ENCODE data around the gene FSTL4.

Gene FSTL4

DNA sequence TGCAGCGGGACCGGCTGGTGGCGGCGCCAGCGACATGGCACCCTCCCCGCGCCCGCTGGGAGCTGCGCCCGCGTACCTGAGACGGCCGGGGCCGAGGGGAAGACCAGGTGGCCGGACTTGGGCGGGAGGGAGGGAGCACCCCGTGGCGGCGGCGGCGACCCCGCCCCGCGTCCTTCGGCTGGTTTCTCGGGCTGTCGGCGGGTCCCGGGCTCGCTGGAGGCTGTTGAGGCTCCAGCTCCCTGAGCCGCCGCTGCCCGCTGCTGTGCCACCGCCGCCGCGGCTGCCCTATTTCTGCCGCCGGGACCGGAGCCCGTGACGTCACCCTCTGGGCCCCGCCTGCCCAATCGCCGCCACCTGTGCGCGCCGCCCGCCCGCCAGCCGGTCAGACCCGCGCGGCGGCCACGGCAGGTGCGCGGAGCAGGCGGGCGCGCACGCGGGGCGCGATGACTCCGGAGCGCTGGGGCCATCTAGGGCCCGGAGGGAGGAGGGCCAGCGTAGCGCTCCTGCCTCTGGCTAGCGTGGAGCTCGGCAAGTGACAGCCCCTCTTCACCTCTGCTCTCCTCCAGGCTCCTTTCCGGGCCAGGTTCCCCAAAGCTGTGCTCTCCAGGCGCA is at the start of gene FSTL4:
FSTL4 (minus strand) TSS at position 293 of the 612 bp plus-strand sequence.
- no peaks in the 10 kb centered on the region for H3K9me3 Mint-ChIP-seq
- H3K4me3 Mint-ChIP-seq: peak within 1 kb of the TSS; percentile 62
- ATAC-seq (peak; percentile 52), DNase-seq (ENCODE audit: low spot score in 2 of 2) (peak in 1 of 2 donors; percentile 7)
- H3K27ac Mint-ChIP-seq: no peak within 1 kb of the TSS
- H3K4me1 Mint-ChIP-seq: peaks cover 9% of the 10 kb centered on the region
- no peaks in the 10 kb centered on the region for H3K36me3 Mint-ChIP-seq

DNA sequence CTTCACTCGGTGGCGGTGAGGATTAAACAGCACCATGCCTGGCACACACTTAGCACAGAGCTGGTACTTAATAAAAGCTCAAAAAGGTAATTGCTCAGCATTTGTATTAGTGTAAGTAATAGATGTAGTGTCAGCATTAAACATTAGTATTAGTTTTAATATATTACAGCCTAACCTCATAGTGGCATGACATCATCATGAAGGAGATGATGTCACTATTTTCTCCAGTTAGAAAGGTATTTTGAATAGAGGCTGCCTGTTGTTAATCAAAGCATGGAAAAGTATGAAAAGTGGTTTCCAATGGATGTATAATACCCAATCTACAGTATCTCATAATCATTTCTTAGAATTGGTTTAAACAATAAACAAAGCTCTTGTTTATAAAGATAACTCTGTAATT is 49.0 kb upstream of the FSTL4 start:
- Mint-ChIP-seq H3K4me1 (no peaks in the 10 kb centered on the region), H3K36me3 (no peaks in the 10 kb centered on the region), H3K27ac (no peak overlapping the region), H3K4me3 (no peak overlapping the region), H3K9me3 (no peaks in the 10 kb centered on the region)
- DNase-seq (ENCODE audit: low spot score in 2 of 2): no peak
- no peak for ATAC-seq

DNA sequence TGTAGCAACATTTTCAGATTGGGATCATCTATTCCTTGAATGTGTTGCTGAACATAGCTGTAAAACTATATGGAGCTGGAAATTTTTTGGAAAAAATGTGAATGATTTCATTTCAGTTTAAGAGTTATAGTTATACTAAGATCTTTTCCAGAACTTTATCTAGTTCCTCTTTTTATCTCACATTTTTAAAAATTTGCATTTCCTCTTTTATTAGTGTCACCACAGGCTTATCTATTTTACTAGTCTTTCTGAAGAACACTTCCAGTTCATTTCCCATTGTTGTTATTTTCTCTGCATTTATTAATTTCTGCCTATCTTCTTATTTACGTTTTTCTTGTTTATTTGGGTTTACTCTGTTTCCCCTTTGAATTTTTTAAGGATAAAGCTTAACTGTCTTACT is 46.0 kb upstream of the FSTL4 start:
- no peak overlapping the region for H3K4me3 Mint-ChIP-seq
- no peaks in the 10 kb centered on the region for H3K36me3 Mint-ChIP-seq
- DNase-seq (ENCODE audit: low spot score in 2 of 2) (no peak), ATAC-seq (no peak)
- H3K27ac Mint-ChIP-seq: no peak overlapping the region
- H3K4me1 Mint-ChIP-seq: no peaks in the 10 kb centered on the region
- H3K9me3 Mint-ChIP-seq: no peaks in the 10 kb centered on the region

DNA sequence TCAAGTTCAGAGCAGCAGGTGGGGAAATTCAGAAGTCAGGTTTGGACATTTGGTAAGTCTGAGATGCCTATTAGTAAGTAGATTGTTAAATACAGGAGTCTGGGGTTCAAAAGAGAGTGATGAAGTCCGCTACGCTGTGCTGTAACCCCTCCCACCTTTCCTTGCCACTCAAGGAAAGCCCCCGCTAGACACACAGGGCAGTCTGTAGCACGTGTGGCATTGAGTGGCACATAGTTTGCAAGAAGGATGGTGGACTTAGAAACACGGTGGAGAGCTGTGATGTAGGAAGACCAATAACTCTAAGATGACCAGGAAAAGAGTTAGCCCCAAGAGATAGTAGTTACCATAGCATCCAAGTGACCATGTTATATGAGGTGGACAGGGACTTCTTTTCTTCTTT is 44.7 kb upstream of the FSTL4 start:
- peak in 1 of 2 donors; percentile 22 for DNase-seq (ENCODE audit: low spot score in 2 of 2)
- H3K36me3 Mint-ChIP-seq: no peaks in the 10 kb centered on the region
- H3K4me1 Mint-ChIP-seq: no peaks in the 10 kb centered on the region
- H3K4me3 Mint-ChIP-seq: no peak overlapping the region
- H3K9me3 Mint-ChIP-seq: no peaks in the 10 kb centered on the region
- ATAC-seq: no peak
- H3K27ac Mint-ChIP-seq: no peak overlapping the region

DNA sequence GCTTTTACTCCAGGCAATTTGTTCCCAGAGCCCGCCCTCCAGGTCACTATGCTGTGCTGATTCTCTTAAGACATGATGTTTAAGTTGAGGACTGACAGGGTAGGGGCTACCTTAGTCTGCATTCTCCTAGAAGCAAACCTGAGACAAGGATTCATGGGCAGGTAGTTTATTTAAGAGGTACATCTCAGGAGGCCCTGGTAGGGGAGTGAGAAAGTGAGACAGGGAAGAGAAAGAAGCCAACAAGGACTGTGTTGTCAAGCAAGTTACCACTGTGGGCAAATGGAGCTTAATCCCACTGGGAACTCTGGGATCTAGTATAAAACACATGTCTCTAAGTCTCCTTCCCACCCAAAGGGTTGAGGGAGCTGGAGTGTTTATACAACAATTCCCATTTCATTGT is 43.6 kb upstream of the FSTL4 start:
- no peak overlapping the region for H3K27ac Mint-ChIP-seq
- peak in 1 of 2 donors; percentile 10 for DNase-seq (ENCODE audit: low spot score in 2 of 2)
- no peaks in the 10 kb centered on the region for H3K4me1 Mint-ChIP-seq
- no peaks in the 10 kb centered on the region for H3K36me3 Mint-ChIP-seq
- no peaks in the 10 kb centered on the region for H3K9me3 Mint-ChIP-seq
- no peak overlapping the region for H3K4me3 Mint-ChIP-seq
- ATAC-seq: no peak

DNA sequence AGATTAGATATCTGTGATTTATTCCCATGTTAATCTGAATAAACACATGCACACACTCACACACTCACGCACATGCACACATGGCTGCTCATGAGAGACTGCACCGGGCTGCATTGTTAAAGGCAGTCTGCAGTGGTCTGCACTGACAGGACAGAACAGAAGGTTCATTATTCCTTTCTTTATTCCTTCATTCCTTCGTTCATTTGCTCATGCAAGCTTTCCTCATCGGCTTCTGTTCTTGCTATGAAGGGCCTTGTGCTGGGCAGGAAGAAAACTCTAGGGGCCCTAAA is 41.4 kb upstream of the FSTL4 start:
- Mint-ChIP-seq H3K36me3 (no peaks in the 10 kb centered on the region), H3K4me3 (no peak overlapping the region), H3K9me3 (no peaks in the 10 kb centered on the region), H3K27ac (no peak overlapping the region), H3K4me1 (no peaks in the 10 kb centered on the region)
- ATAC-seq (no peak), DNase-seq (ENCODE audit: low spot score in 2 of 2) (no peak)

DNA sequence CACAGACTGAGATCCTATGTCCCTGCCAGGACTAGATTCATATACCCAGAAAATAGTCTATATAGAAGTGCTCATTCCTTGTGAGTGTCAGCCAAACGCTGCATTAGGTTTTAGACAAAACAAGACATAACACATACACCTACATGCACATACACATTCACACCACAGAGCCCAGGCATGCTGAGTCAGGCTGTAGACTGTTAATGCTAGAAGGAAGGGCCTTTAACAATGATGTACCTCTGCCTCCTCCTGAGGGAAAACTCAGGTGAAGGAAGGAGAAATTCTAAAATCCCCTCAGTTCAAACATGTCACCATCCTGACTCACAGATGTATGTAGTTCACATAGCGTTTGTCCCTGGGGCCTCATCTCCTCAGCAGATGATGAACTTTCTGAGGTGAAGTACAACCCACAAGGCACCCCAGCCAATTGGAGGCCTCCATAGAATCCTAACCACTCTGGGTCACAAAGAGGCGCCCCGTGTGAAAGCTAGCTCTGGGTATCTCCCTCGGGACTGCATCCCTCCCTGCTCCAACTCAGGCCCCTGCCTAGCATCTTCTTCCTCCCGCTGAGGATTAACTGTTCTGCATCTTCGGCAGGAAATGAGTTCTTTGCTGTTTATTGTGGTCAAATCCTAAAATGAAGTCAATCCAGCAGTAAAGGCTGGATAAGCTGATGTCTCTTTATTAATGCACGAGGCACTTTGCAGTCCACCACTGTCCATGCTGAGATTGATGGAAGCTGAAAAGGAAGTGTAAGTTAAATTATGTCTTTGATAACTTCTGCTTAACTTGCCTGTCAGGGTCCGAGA is 40.8 kb upstream of the FSTL4 start:
- no peak overlapping the region for H3K4me3 Mint-ChIP-seq
- H3K36me3 Mint-ChIP-seq: no peaks in the 10 kb centered on the region
- no peaks in the 10 kb centered on the region for H3K4me1 Mint-ChIP-seq
- no peak for ATAC-seq
- no peak overlapping the region for H3K27ac Mint-ChIP-seq
- no peaks in the 10 kb centered on the region for H3K9me3 Mint-ChIP-seq
- DNase-seq (ENCODE audit: low spot score in 2 of 2): no peak

DNA sequence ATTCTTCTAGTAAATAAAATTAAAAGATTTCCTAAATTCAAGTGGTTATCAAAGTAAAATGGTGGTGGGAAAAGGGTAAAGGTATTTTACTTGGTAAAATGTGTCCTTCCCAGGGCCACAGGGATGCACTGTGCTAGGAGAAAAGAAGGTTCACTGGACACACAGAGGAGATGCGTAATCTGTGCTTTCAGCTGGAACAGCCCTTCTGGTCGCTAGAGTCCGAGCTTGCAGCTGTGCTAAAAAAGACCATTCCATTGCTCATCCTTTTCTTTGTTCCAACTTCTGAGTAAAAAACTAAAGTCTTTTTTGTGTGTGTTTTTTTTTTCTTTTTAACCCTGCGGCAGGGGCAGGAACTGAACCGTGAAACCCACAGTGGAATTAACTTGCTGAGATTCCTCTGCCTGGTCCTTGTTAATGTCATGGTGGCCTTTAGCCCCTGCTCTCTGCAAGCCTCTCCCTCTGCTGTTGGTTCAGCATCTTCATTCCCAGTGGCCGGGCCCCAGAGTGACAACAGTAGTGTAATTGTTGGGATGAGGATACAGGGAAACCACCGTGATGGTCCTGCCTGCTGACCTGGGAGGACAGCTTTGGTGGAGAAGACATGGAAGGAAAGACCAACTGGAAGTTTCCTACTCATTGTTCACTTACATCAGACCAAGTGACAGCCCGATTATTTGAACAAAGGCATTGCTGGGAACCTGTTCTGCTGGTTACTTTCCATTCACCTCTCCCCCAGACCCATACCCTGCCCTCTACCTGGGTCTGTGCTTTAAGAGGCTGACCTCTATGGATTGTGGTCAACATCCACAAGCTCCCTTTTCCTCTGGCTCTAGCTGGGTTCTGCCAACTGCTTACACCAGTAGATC is 31.9 kb upstream of the FSTL4 start:
- no peak for DNase-seq (ENCODE audit: low spot score in 2 of 2)
- H3K36me3 Mint-ChIP-seq: no peaks in the 10 kb centered on the region
- no peaks in the 10 kb centered on the region for H3K9me3 Mint-ChIP-seq
- no peak for ATAC-seq
- H3K4me3 Mint-ChIP-seq: no peak overlapping the region
- no peaks in the 10 kb centered on the region for H3K4me1 Mint-ChIP-seq
- no peak overlapping the region for H3K27ac Mint-ChIP-seq

DNA sequence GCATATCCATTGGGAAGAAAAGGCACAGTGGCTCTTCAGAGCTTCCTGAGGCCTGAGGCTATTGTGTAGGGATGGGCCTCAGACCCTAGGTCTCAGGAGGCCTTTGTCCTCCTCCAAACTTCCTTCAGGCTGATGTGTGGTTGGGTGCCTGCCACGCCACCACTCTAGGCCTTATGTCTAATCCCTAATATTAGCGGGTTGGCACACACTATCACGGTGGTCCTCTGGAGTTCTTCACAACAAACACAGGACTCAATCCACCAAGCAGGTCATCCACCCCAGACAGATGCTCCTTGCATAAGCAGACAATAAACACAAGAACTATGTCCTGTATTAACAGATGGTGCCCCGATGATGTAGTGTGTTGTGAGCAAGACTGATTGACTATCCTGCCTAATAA is 31.0 kb upstream of the FSTL4 start:
- Mint-ChIP-seq H3K4me3 (no peak overlapping the region), H3K9me3 (no peaks in the 10 kb centered on the region), H3K4me1 (no peaks in the 10 kb centered on the region), H3K27ac (no peak overlapping the region), H3K36me3 (no peaks in the 10 kb centered on the region)
- no peak for ATAC-seq
- no peak for DNase-seq (ENCODE audit: low spot score in 2 of 2)

DNA sequence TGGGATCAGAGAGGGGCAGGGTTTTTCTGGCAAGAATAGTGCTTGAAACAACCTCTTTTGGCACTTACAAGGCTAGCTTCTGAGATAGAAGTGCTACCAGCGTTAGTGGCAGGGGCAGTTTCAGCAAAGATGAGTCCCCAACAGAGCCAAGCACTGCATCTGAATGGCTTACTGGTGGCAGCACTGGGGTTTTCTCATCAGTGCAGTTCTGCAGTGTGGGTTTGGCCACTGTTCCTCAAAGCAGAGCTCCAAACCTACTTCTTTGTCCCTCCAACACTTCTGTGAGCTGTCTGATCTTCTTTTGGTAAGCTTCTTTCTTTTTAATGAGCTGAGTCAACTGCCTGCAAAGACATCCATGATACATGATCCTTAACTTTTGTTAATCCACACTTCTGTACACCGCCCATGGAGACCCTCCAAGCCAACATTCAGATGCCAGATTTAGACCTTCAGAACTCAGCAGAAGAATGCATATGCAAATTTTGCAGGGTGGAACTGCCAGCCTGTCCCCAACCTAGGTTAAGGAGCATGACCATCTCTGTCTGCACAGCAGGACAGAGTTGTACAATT is 29.9 kb upstream of the FSTL4 start:
- ATAC-seq: no peak

DNA sequence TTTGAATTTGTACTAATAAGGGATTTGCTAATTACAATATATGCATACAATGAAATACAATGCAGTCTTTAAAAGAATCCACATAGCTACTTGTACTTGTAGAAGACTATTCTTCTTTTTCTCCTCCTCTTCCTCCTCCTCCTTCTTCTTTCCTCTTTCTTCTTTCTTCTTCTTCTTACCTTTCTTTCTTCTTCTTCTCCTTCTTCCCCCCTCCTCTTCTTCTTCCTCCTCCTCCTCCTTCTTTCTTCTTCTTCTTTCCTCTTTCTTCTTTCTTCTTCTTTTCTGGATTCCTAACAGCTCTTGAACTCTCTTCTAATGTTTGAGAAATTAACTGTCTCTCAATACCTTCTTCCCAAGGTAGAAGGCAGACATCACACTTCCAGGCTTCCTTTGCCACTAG is 29.3 kb upstream of the FSTL4 start:
- H3K36me3 Mint-ChIP-seq: no peaks in the 10 kb centered on the region
- H3K9me3 Mint-ChIP-seq: no peaks in the 10 kb centered on the region
- no peak for DNase-seq (ENCODE audit: low spot score in 2 of 2)
- ATAC-seq: no peak
- no peak overlapping the region for H3K4me3 Mint-ChIP-seq
- H3K27ac Mint-ChIP-seq: no peak overlapping the region
- H3K4me1 Mint-ChIP-seq: no peaks in the 10 kb centered on the region

More for the DNA sequence above, 29.9 kb upstream of the FSTL4 start:
- no peak overlapping the region for H3K4me3 Mint-ChIP-seq
- no peaks in the 10 kb centered on the region for H3K36me3 Mint-ChIP-seq
- no peaks in the 10 kb centered on the region for H3K9me3 Mint-ChIP-seq
- H3K4me1 Mint-ChIP-seq: no peaks in the 10 kb centered on the region
- no peak for DNase-seq (ENCODE audit: low spot score in 2 of 2)
- no peak overlapping the region for H3K27ac Mint-ChIP-seq

DNA sequence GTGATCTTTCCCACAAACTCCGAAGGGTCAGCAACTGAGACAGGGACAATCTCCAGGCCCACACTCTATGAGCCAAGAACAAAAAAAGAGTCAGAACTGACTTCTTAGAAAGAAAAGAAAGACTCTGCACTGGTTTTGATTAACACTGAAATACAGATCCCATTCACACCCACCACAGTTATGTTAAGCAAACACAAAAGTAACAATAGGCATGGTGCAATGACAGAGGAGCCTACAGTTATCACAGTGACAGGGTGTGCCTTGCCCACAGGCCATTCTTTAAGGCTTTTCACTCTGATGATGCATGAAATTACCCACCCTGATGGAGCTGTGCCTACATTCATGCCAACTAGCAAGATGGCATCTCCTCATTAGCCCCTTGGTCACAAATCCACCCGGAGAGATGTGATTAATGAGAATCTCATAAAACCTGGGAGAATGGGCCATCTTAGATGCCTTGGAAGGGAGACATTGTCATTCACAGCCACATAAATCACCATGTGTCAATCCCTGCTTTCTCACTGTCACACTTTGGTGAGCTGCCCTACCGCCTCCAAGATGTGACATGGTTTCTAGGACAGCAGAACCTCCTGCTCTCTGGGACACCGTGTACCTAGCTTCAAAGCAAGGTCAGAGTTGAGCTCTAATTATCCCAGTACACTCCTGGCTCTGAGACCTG is 27.6 kb upstream of the FSTL4 start:
- Mint-ChIP-seq H3K36me3 (no peaks in the 10 kb centered on the region), H3K27ac (no peak overlapping the region)

DNA sequence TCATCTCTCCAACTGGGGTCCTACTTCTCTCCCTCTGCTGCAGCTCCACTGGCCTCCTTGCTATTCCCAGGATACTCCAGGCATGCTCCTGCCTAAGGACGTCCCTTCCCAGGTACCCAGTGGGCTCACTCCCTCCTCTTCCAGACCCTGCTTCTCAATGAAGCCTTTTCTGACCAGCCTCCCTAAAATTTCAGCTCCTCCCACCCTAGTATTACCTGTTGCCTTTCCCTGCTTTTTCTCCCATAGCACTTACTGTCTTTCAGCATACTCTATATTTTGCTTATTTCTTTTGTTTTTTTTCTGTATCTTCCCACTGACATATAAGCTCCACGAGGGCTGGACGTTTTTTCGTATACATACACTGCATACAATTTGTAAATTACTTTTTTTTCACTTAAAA is 26.1 kb upstream of the FSTL4 start:
- no peak overlapping the region for H3K4me3 Mint-ChIP-seq
- no peak overlapping the region for H3K27ac Mint-ChIP-seq
- no peak for ATAC-seq
- H3K4me1 Mint-ChIP-seq: no peaks in the 10 kb centered on the region
- no peaks in the 10 kb centered on the region for H3K36me3 Mint-ChIP-seq
- no peak for DNase-seq (ENCODE audit: low spot score in 2 of 2)
- no peaks in the 10 kb centered on the region for H3K9me3 Mint-ChIP-seq

More for the DNA sequence above, 27.6 kb upstream of the FSTL4 start:
- Mint-ChIP-seq H3K4me1 (no peaks in the 10 kb centered on the region), H3K9me3 (no peaks in the 10 kb centered on the region), H3K4me3 (no peak overlapping the region)
- DNase-seq (ENCODE audit: low spot score in 2 of 2): no peak
- ATAC-seq: no peak

DNA sequence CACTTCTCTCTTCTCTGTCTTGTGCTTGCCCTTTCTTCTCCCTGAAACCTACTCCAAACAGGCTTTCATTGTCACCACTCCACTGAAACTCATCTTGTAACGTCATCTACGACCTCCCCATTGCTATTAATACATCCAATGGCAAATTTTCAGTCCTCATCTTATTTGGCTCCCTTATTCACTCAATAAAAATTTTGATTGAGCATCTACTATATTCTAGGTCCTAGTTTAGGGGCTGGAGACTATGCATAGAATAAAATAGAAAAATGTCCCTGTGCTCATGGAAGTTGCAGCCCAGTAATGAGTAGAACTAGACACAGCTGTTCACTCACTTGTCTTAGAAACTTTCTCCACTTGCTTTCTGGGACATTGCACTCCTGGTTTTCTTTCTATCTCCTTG is 24.9 kb upstream of the FSTL4 start:
- no peak overlapping the region for H3K4me3 Mint-ChIP-seq
- DNase-seq (ENCODE audit: low spot score in 2 of 2) (no peak), ATAC-seq (no peak)
- H3K27ac Mint-ChIP-seq: no peak overlapping the region
- no peaks in the 10 kb centered on the region for H3K36me3 Mint-ChIP-seq
- H3K9me3 Mint-ChIP-seq: no peaks in the 10 kb centered on the region
- no peaks in the 10 kb centered on the region for H3K4me1 Mint-ChIP-seq

DNA sequence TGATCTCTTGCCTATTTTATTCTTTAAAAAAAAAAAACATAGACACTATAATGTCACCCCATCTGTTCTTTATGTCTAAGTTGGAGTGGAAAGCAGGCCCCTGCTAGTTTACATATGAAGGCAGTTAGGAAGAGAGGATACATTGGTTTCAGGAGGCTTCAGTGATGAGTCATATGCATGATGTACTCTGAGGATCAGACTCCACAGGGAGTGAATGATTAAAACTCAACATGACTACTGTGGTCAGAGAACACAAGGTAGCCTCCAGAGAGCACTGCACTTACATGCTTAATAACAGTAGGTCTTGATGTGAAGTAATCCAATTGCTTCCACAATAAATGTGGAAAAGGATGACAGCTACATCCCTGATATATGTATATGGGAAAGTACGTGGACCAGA is 22.7 kb upstream of the FSTL4 start:
- Mint-ChIP-seq H3K4me3 (no peak overlapping the region), H3K27ac (no peak overlapping the region), H3K4me1 (no peaks in the 10 kb centered on the region), H3K9me3 (no peaks in the 10 kb centered on the region), H3K36me3 (no peaks in the 10 kb centered on the region)
- DNase-seq (ENCODE audit: low spot score in 2 of 2): no peak
- ATAC-seq: peak; percentile 37

All from stimulated activated effector memory CD8-positive, alpha-beta T cell treated with anti-CD3 and anti-CD28 coated beads, Interleukin-12 subunit alpha, Interleukin-12 subunit beta, amount 100 ng/mL, for 72 hours (primary cell).